ENCODE data around the gene BMP7. TPM values are rescaled to one million over a fixed set of nuclear protein-coding genes. Genes with fewer than 3 reads are reported as not detected.

The BMP7 gene
- total RNA-seq, 1 experiment from 2014 or later: not detected

DNA sequence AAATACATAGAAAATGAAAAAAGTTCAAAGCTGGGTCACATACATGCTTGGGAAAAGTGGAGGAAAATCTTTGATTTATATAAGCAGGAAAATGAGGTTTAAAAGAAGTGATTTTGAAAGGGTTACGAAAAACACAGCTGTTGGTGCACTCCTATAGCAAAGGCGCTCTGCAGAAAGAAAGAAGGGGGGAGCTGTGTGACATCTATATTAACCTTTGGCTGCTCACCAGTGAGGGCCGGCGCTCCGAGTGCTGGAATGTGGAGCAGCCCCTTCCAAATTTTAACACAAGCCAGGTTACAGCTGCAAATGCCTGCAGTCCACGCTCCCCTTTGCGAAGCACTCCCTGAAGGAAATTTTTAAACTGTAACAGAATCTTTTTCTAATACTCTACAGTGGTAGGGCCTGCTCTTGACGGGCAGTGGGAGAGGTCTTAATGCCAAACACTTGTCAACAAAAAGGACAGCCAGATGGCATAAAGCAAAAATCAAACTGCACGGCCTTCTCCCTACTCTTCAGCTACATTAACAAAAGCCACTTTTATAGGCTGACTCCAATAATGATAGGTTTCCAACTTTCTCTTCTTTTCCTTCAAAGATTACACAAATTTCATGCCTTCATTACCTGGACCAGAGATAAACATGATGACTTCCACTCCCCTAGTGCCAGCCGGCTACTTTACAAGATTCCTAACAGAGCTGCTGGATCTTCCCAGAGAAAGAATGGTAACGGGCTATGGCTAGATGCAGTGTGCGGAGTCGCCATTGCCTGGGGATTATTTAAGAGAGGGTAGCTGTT is 4.8 kb downstream of the BMP7 start:
- Mint-ChIP-seq H3K4me3 (ENCODE audit: unreplicated experiment) (no peak overlapping the region), H3K9me3 (ENCODE audit: unreplicated experiment) (no peaks in the 10 kb centered on the region), H3K36me3 (ENCODE audit: insufficient read depth, unreplicated experiment) (no peaks in the 10 kb centered on the region), H3K27me3 (ENCODE audit: insufficient read depth, unreplicated experiment) (peaks cover 37% of the 10 kb centered on the region), H3K4me1 (ENCODE audit: insufficient read depth, unreplicated experiment) (no peaks in the 10 kb centered on the region), H3K27ac (ENCODE audit: low read depth, unreplicated experiment) (no peak overlapping the region)
- ChIA-PET POLR2A (interaction anchor here (0.5 to 1.0 kb wide), 2 partner anchors 17 to 88 kb away, joined by 3 read pairs; no protein-coding TSS in a partner anchor), CTCF (interaction anchor here (1.2 to 3.4 kb wide), 2 partner anchors 24 to 71 kb away, joined by 4 to 10 read pairs; no protein-coding TSS in a partner anchor)
- DNase-seq (ENCODE audit: unreplicated experiment): no peak
- no TSS peak for BruUV-seq (replicated peaks)
- intact Hi-C loops (cut with micrococcal nuclease): no loop called here
- TF ChIP-seq, protein P1, sequence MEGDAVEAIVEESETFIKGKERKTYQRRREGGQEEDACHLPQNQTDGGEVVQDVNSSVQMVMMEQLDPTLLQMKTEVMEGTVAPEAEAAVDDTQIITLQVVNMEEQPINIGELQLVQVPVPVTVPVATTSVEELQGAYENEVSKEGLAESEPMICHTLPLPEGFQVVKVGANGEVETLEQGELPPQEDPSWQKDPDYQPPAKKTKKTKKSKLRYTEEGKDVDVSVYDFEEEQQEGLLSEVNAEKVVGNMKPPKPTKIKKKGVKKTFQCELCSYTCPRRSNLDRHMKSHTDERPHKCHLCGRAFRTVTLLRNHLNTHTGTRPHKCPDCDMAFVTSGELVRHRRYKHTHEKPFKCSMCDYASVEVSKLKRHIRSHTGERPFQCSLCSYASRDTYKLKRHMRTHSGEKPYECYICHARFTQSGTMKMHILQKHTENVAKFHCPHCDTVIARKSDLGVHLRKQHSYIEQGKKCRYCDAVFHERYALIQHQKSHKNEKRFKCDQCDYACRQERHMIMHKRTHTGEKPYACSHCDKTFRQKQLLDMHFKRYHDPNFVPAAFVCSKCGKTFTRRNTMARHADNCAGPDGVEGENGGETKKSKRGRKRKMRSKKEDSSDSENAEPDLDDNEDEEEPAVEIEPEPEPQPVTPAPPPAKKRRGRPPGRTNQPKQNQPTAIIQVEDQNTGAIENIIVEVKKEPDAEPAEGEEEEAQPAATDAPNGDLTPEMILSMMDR (IDR thresholded peaks at IDR 0.05; ENCODE audit: unreplicated experiment): no peak

DNA sequence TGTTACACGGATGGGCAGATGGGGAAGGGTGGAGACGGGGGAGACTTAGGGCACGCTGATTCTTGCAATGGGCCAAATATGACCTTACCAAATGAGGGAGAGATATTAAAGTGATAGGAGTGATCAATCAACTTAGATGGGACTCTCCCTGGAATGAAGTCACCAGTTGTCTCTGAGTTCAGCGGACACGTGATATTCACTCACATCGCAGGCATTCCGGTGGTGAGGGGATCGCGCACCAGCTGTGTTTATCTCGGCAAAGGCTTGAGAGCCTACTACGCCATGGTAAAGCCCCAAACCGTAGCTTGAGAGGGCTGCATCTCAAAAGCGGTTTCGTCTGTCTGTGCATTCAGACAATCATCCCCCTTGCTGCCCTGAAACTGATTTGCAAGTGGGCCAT is 5.5 kb downstream of the BMP7 start:
- Mint-ChIP-seq H3K4me1 (ENCODE audit: insufficient read depth, unreplicated experiment) (no peaks in the 10 kb centered on the region), H3K27me3 (ENCODE audit: insufficient read depth, unreplicated experiment) (peaks cover 35% of the 10 kb centered on the region), H3K36me3 (ENCODE audit: insufficient read depth, unreplicated experiment) (no peaks in the 10 kb centered on the region), H3K9me3 (ENCODE audit: unreplicated experiment) (no peaks in the 10 kb centered on the region), H3K27ac (ENCODE audit: low read depth, unreplicated experiment) (no peak overlapping the region), H3K4me3 (ENCODE audit: unreplicated experiment) (no peak overlapping the region)
- POLR2A ChIA-PET: no interaction called here
- intact Hi-C loops (cut with micrococcal nuclease): no loop called here
- BruUV-seq (replicated peaks): no TSS peak
- TF ChIP-seq, protein P1 (IDR thresholded peaks at IDR 0.05; ENCODE audit: unreplicated experiment): no peak
- CTCF ChIA-PET: interaction anchor here (3.4 kb wide), 1 partner anchor 72 kb away, joined by 10 read pairs; no protein-coding TSS in a partner anchor
- DNase-seq (ENCODE audit: unreplicated experiment): no peak

DNA sequence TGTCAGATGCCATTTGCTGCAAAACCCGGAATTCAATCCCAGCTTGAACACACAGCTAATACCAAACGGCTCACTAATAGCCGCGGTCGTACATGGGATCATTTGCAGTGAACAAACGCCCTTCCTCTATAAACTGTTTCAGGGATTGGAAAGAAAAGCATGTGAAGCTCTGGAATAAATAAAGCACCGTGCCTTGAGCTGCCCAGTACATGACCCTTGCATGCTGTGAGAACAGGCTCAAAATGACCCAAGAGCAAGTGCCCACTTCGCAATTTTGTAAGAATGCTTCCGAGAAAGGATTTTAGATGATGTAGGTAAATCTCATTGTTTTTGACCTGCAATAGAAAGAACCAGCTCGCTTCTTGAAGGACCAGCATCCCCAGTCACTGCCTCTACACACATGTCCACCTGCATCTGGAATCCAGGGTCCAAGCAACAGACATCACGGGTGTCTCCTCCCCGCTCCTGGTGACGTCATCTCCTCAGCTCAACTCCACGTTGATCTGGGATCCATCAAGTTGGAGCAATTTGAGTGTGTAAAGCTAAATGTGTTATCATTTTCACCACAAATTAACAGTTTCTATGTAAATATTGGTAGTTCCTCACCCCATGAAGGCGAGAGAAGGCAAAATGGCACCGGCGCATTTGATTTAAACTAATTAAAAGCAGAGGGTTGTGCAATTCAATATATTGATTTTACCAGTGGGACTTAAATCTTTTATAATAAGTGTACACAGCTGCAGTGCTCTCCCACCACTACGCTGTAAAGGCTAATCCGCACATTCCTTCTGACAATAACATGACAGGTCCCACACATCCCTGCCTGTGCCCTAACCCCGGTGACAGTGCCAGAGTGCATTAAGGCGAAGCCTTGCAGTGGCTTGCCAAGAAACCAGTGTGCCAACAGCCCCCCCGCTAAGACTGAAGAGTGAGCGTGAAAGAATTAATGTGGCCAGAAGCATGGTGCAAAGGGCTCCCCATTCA is 6.2 kb downstream of the BMP7 start:
- Mint-ChIP-seq H3K27ac (ENCODE audit: low read depth, unreplicated experiment) (no peak overlapping the region), H3K36me3 (ENCODE audit: insufficient read depth, unreplicated experiment) (no peaks in the 10 kb centered on the region), H3K9me3 (ENCODE audit: unreplicated experiment) (no peaks in the 10 kb centered on the region), H3K27me3 (ENCODE audit: insufficient read depth, unreplicated experiment) (peaks cover 38% of the 10 kb centered on the region), H3K4me3 (ENCODE audit: unreplicated experiment) (no peak overlapping the region), H3K4me1 (ENCODE audit: insufficient read depth, unreplicated experiment) (no peaks in the 10 kb centered on the region)
- BruUV-seq (replicated peaks): no TSS peak
- CTCF ChIA-PET: interaction anchor here (3.3 kb wide), 1 partner anchor 72 kb away, joined by 16 read pairs; no protein-coding TSS in a partner anchor
- TF ChIP-seq, protein P1 (IDR thresholded peaks at IDR 0.05; ENCODE audit: unreplicated experiment): no peak
- intact Hi-C loops (cut with micrococcal nuclease): no loop called here
- no peak for DNase-seq (ENCODE audit: unreplicated experiment)
- POLR2A ChIA-PET: no interaction called here
